ENCODE results near the gene TMEM231. TPM values are rescaled to one million over a fixed set of nuclear protein-coding genes. Genes with fewer than 3 reads are reported as not detected.

Gene TMEM231
- total RNA-seq, 1 donor, result 17.0 TPM

DNA sequence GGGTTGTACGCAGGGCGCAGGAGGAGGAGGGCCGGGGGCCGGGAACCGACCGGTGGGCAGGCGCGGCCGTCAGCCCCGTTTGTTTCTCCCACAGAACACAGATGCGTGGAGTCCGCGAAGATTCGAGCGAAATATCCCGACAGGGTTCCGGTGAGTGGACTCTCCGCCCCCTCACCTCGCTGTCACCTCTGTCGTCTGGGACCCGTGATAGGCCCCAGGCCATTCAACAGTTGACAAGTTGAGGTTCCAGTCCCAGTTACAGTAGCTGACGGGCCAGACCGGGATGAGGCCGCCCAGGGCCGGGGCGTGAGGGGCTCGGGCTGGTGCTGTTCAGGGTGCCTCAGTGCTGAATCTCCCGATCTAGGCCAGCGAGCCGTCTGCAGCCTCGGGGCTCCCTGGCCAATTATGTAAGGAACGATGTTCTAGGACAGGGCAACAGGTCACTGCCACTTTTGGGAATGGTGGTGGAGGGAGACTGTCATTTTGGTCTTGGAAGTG, 10.8 kb upstream of the TMEM231 start:
- no peaks in the 10 kb centered on the region for H3K9me3 ChIP-seq (ENCODE audit: low read depth, low read length)
- H3K27me3 ChIP-seq (ENCODE audit: insufficient read depth, low read length), result peaks cover 3% of the 10 kb centered on the region
- peaks cover 32% of the 10 kb centered on the region for H3K36me3 ChIP-seq (ENCODE audit: insufficient read depth, low read length)
- peaks cover 19% of the 10 kb centered on the region for H4K20me1 ChIP-seq (ENCODE audit: insufficient read depth, low read length)
- H3K79me2 ChIP-seq (ENCODE audit: insufficient read depth, low read length), result peaks cover 32% of the 10 kb centered on the region
- peaks cover 22% of the 10 kb centered on the region for H3K4me1 ChIP-seq (ENCODE audit: insufficient read depth, low read length)
- peak overlapping the region; percentile 96 for H3K4me3 ChIP-seq (ENCODE audit: insufficient read depth, low read length)
- DNase-seq (ENCODE audit: insufficient read length, low spot score, missing footprints), result peak; percentile 80
- TF ChIP-seq CTCF (IDR thresholded peaks at IDR 0.05; ENCODE audit: extremely low read depth, low read depth, low read length), result no peak
- H3K4me2 ChIP-seq (ENCODE audit: insufficient read depth, low read length), result peak overlapping the region; percentile 97
- peak overlapping the region; percentile 84 for H2AFZ ChIP-seq (ENCODE audit: low read length)
- peak overlapping the region; percentile 26 for H3K27ac ChIP-seq (ENCODE audit: low read depth, low read length)

DNA sequence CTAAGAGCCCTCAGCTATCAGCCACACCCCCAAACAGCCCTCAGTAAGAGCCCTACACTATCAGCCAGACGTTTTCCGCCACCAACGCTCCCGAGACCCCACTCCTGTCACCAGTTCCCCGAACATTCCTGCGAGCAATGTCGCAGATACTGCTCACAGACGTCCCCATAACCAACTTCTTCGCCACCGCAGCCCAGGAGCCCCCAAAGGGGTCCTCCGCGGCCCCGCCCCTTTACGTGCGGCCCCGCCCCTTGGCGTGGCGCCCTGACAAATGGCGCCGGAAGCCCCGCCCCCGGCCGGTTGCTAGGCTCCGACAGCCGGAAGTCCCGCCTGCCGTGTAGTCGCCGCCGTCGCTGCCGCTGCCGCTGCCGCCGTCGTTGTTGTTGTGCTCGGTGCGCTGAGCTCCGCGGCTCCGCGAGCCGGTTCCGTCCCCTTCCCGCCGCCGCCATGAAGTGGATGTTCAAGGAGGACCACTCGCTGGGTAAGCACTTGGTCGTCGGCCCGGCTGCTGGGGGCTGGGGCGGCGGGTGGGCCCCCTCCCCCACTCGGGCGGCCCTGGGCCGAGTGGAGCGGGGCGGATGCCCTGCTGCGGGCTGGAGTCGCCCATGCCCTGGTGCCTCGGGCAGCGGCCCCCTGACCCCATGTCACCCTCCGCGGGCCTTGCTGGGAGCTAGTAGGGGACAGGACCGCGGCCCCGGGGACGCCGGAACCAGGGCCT, 10.1 kb upstream of the TMEM231 start, which contains the start of gene GABARAPL2:
Gene GABARAPL2, plus strand, starts transcription at position 340 of the 718 bp plus-strand sequence. Its CDS starts 108 bp downstream, at position 448.
- H4K20me1 ChIP-seq (ENCODE audit: insufficient read depth, low read length), result peaks cover 19% of the 10 kb centered on the region
- H2AFZ ChIP-seq (ENCODE audit: low read length), result peak within 1 kb of the TSS; percentile 96
- TF ChIP-seq CTCF (IDR thresholded peaks at IDR 0.05; ENCODE audit: extremely low read depth, low read depth, low read length), result no peak
- H3K9me3 ChIP-seq (ENCODE audit: low read depth, low read length), result no peaks in the 10 kb centered on the region
- peaks cover 22% of the 10 kb centered on the region for H3K4me1 ChIP-seq (ENCODE audit: insufficient read depth, low read length)
- peak; percentile 92 for DNase-seq (ENCODE audit: insufficient read length, low spot score, missing footprints)
- peak within 1 kb of the TSS; percentile 96 for H3K4me3 ChIP-seq (ENCODE audit: insufficient read depth, low read length)
- peaks cover 29% of the 10 kb centered on the region for H3K36me3 ChIP-seq (ENCODE audit: insufficient read depth, low read length)
- H3K27ac ChIP-seq (ENCODE audit: low read depth, low read length), result peak within 1 kb of the TSS; percentile 26
- H3K27me3 ChIP-seq (ENCODE audit: insufficient read depth, low read length), result peaks cover 3% of the 10 kb centered on the region
- H3K4me2 ChIP-seq (ENCODE audit: insufficient read depth, low read length), result peak within 1 kb of the TSS; percentile 97
- peaks cover 32% of the 10 kb centered on the region for H3K79me2 ChIP-seq (ENCODE audit: insufficient read depth, low read length)

DNA sequence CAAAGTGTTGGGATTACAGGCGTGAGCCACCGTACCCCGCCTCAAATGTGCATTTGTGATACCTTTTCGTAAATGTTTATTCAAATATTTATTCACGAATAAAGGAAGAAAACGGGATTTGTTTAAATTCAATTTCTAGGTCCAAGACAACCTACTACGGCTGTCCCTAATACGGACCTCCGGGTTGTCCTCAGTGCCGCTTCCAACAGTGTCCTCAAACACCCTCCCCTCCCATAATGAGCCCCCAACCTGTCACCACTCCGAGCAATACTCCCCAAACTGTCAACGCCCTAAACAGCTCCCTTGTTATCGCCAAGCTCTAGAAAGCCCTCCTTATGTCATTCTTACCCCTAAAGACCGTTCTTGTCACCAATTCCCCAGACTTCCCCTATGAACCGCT, 9.6 kb upstream of the TMEM231 start:
- H3K36me3 ChIP-seq (ENCODE audit: insufficient read depth, low read length), result peaks cover 24% of the 10 kb centered on the region
- H4K20me1 ChIP-seq (ENCODE audit: insufficient read depth, low read length), result peaks cover 17% of the 10 kb centered on the region
- DNase-seq (ENCODE audit: insufficient read length, low spot score, missing footprints), result no peak
- peak overlapping the region; percentile 97 for H3K4me2 ChIP-seq (ENCODE audit: insufficient read depth, low read length)
- peaks cover 3% of the 10 kb centered on the region for H3K27me3 ChIP-seq (ENCODE audit: insufficient read depth, low read length)
- H2AFZ ChIP-seq (ENCODE audit: low read length), result peak overlapping the region; percentile 96
- peak overlapping the region; percentile 96 for H3K4me3 ChIP-seq (ENCODE audit: insufficient read depth, low read length)
- no peak for TF ChIP-seq CTCF (IDR thresholded peaks at IDR 0.05; ENCODE audit: extremely low read depth, low read depth, low read length)
- H3K9me3 ChIP-seq (ENCODE audit: low read depth, low read length), result no peaks in the 10 kb centered on the region
- H3K27ac ChIP-seq (ENCODE audit: low read depth, low read length), result peak overlapping the region; percentile 26
- peaks cover 22% of the 10 kb centered on the region for H3K4me1 ChIP-seq (ENCODE audit: insufficient read depth, low read length)
- H3K79me2 ChIP-seq (ENCODE audit: insufficient read depth, low read length), result peaks cover 29% of the 10 kb centered on the region
